Spinal cord (tissue), 10 donors: ENCODE measurements around the gene SH3BGR. TPM values are rescaled to one million over a fixed set of nuclear protein-coding genes. Genes with fewer than 3 reads are reported as not detected.
"Not testable (repeated sequence)": the region's sequence is repeated elsewhere in the genome, so short reads cannot be mapped to it uniquely, and the experiment has no call there.

ENCODE experiments used
- DNase-seq, 6 donors: peaks; one replicate each; pipeline versions ENCODE4 v3.0.0 to v3.0.0-alpha.2; 2013 to 2015; ENCODE audit warnings: low spot score in 6 of 6, low read depth in 4 of 6
- H3K27ac ChIP-seq: one replicate; pipeline ENCODE4 v1.5.1; 2013; ENCODE audit warnings: low read depth, low read length, control low read depth
- H3K27me3 ChIP-seq: one replicate; pipeline ENCODE4 v1.6.1; 2013; ENCODE audit warnings: low read length; ENCODE audit not compliant: control insufficient read depth, insufficient read depth
- H3K36me3 ChIP-seq: one replicate; pipeline ENCODE4 v1.6.1; 2013; ENCODE audit warnings: low read length; ENCODE audit not compliant: control insufficient read depth, insufficient read depth
- H3K4me1 ChIP-seq: one replicate; pipeline ENCODE4 v1.6.1; 2013; ENCODE audit warnings: low read length; ENCODE audit not compliant: control insufficient read depth, insufficient read depth
- H3K4me3 ChIP-seq: one replicate; pipeline ENCODE4 v1.5.1; 2013; ENCODE audit warnings: low read depth, low read length, control low read depth
- H3K9me3 ChIP-seq: one replicate; pipeline ENCODE4 v1.6.1; 2013; ENCODE audit warnings: low read length; ENCODE audit not compliant: control insufficient read depth, insufficient read depth
- WGBS: methylation state at CpG from one replicate; pipeline ENCODE4 v1.1.5; 2013; ENCODE audit warnings: missing lambda C conversion rate; ENCODE audit not compliant: insufficient coverage; 5-methylcytosine and 5-hydroxymethylcytosine counted together
- long read RNA-seq, 4 donors: transcript quantifications; one replicate each; lab custom pipeline, GENCODE V29; 2026
- polyA plus RNA-seq, 2 donors: library from polyadenylated mRNA; unstranded; fragments of 120-200 nt; gene quantifications; one replicate each; pipeline ENCODE4 v1.2.1, GENCODE V29; 2013; ENCODE audit not compliant: insufficient read length in 2 of 2
- total RNA-seq, 2 donors: library from RNA; depleted of rRNA in 1 of 2; stranded (reverse); fragments of 120-200 nt in 1 of 2; fragments of >200 nt in 1 of 2; gene quantifications; one replicate each; pipeline versions ENCODE4 v1.2.3 to v1.2.4, GENCODE V29; 2013 to 2014
- donor health status: healthy.

SH3BGR gene
- total RNA-seq (1 to 10 TPM; 3.4 to 6.2 TPM), polyA plus RNA-seq (1 to 10 TPM; 8.0 to 8.8 TPM)
- long read RNA-seq, donor 1, partial matches to known transcripts: 0 of 1 reads
- long read RNA-seq, donor 1, other reads (novel, unspliced or antisense): 0 of 1 reads
- long read RNA-seq, donor 2: 0 reads
- long read RNA-seq, donor 3, partial matches to known transcripts: 0 of 1 reads
- long read RNA-seq, donor 3, other reads (novel, unspliced or antisense): 0 of 1 reads
- long read RNA-seq, donor 4, partial matches to known transcripts: 0 of 1 reads
- long read RNA-seq, donor 4, other reads (novel, unspliced or antisense): 0 of 1 reads

GRCh38 chr21:39451332-39452206 lies at the start of gene SH3BGR:
Gene SH3BGR, plus strand, starts transcription at chr21:39451970. Its CDS starts 127 bp downstream, at chr21:39452097.
- H3K27ac ChIP-seq: peak within 1 kb of the TSS; percentile 64
- H3K4me1 ChIP-seq: peaks cover 17% of the 10 kb centered on the region
- 46% methylated on average over 8 of the region's 15 CpGs for WGBS
- H3K9me3 ChIP-seq: no peaks in the 10 kb centered on the region
- H3K4me3 ChIP-seq: no peak within 1 kb of the TSS
- no peaks in the 10 kb centered on the region for H3K27me3 ChIP-seq
- DNase-seq: peak in 2 of 6 donors; percentile 17 to 38
- H3K36me3 ChIP-seq: no peaks in the 10 kb centered on the region

GRCh38 chr21:39406065-39406464 lies 45.7 kb upstream of the SH3BGR start:
- Histone ChIP-seq H3K9me3 (no peaks in the 10 kb centered on the region), H3K4me1 (no peaks in the 10 kb centered on the region), H3K27me3 (no peaks in the 10 kb centered on the region), H3K27ac (no peak overlapping the region), H3K4me3 (no peak overlapping the region), H3K36me3 (peaks cover 17% of the 10 kb centered on the region)
- DNase-seq: no peak
- 100% methylated on average over 1 of the region's 2 CpGs for WGBS

GRCh38 chr21:39419204-39419603 lies 32.6 kb upstream of the SH3BGR start:
- not testable (repeated sequence) for H3K9me3 ChIP-seq, DNase-seq, H3K27ac ChIP-seq, H3K4me1 ChIP-seq, H3K4me3 ChIP-seq, H3K27me3 ChIP-seq, H3K36me3 ChIP-seq
- 97% methylated on average over 4 of the region's 5 CpGs for WGBS

GRCh38 chr21:39422527-39423241 lies 29.1 kb upstream of the SH3BGR start:
- no peaks in the 10 kb centered on the region for H3K4me1 ChIP-seq
- no peaks in the 10 kb centered on the region for H3K9me3 ChIP-seq
- H3K27ac ChIP-seq: no peak overlapping the region
- whole genome bisulfite sequencing: 0% methylated on average over 1 of the region's 5 CpGs
- H3K27me3 ChIP-seq: no peaks in the 10 kb centered on the region
- no peaks in the 10 kb centered on the region for H3K36me3 ChIP-seq
- no peak overlapping the region for H3K4me3 ChIP-seq
- DNase-seq: no peak

- Histone ChIP-seq H3K4me3 (no peak overlapping the region), H3K36me3 (no peaks in the 10 kb centered on the region), H3K27me3 (no peaks in the 10 kb centered on the region), H3K4me1 (no peaks in the 10 kb centered on the region), H3K9me3 (no peaks in the 10 kb centered on the region), H3K27ac (no peak overlapping the region)
- no CpG with 5 or more reads among the region's 2 CpGs for WGBS
- DNase-seq: no peak
Observed at GRCh38 chr21:39429445-39429844, 22.3 kb upstream of the SH3BGR start.

- Histone ChIP-seq H3K27me3 (no peaks in the 10 kb centered on the region), H3K36me3 (no peaks in the 10 kb centered on the region), H3K4me1 (no peaks in the 10 kb centered on the region), H3K27ac (no peak overlapping the region), H3K9me3 (no peaks in the 10 kb centered on the region), H3K4me3 (no peak overlapping the region)
- no peak for DNase-seq
- WGBS: 100% methylated on average over 2 of the region's 3 CpGs
Observed at GRCh38 chr21:39430016-39430415, 21.8 kb upstream of the SH3BGR start.

GRCh38 chr21:39430457-39430856 lies 21.3 kb upstream of the SH3BGR start:
- Histone ChIP-seq H3K4me1 (no peaks in the 10 kb centered on the region), H3K36me3 (no peaks in the 10 kb centered on the region), H3K27me3 (no peaks in the 10 kb centered on the region), H3K9me3 (no peaks in the 10 kb centered on the region), H3K4me3 (no peak overlapping the region), H3K27ac (no peak overlapping the region)
- no peak for DNase-seq
- WGBS: 33% methylated on average over 4 of the region's 4 CpGs

GRCh38 chr21:39430954-39431353 lies 20.8 kb upstream of the SH3BGR start:
- Histone ChIP-seq H3K4me3 (no peak overlapping the region), H3K36me3 (no peaks in the 10 kb centered on the region), H3K27ac (no peak overlapping the region), H3K27me3 (no peaks in the 10 kb centered on the region), H3K4me1 (no peaks in the 10 kb centered on the region), H3K9me3 (no peaks in the 10 kb centered on the region)
- DNase-seq: no peak
- WGBS: 83% methylated on average over 2 of the region's 2 CpGs

GRCh38 chr21:39434950-39435349 lies 16.8 kb upstream of the SH3BGR start:
- Histone ChIP-seq H3K27ac (no peak overlapping the region), H3K36me3 (no peaks in the 10 kb centered on the region), H3K9me3 (no peaks in the 10 kb centered on the region), H3K4me1 (no peaks in the 10 kb centered on the region), H3K27me3 (no peaks in the 10 kb centered on the region), H3K4me3 (no peak overlapping the region)
- WGBS: no CpG with 5 or more reads among the region's 4 CpGs
- no peak for DNase-seq
